ENCODE data around the gene DPH1. TPM values are rescaled to one million over a fixed set of nuclear protein-coding genes. Genes with fewer than 3 reads are reported as not detected.
A peak's percentile ranks its signal among the peaks of the same experiment; 100 is the strongest.

DPH1 gene
- total and polyA plus RNA-seq, 2 of the 4 experiments (the other 2 are of a cell fraction) = 24.4 to 49.9 TPM

GRCh38 chr17:2035541-2036488, 5.9 kb downstream of the DPH1 start:
- H2AK5ac ChIP-seq (ENCODE audit: low read depth, low read length) = peak overlapping the region; percentile 70
- H3K4ac ChIP-seq (ENCODE audit: low read depth, low read length) = peak overlapping the region; percentile 0; the same call in 1 of the 2 replicates
- DNase-seq (no peak), ATAC-seq (ENCODE audit: low read depth) (no peak)
- no peaks in the 10 kb centered on the region for H3K27me3 ChIP-seq (ENCODE audit: control insufficient read depth, insufficient read depth, low read length)
- ChIA-PET POLR2A (ENCODE audit: unreplicated experiment) (no interaction called here), CTCF (interaction anchor here (0.7 kb wide), 1 partner anchor 891 kb away, joined by 3 read pairs; no protein-coding TSS in a partner anchor)
- H3K9me1 ChIP-seq (ENCODE audit: insufficient read depth, low read length) = peaks cover 16% of the 10 kb centered on the region
- H2BK15ac ChIP-seq (ENCODE audit: low read depth, low read length) = no peak overlapping the region
- H3K4me3 ChIP-seq (ENCODE audit: insufficient read depth, low read depth, low read length) = no peak overlapping the region
- H3K4me2 ChIP-seq (ENCODE audit: low read depth, low read length) = no peak overlapping the region
- H3K9me3 ChIP-seq (ENCODE audit: control insufficient read depth, insufficient read depth, low read length) = no peaks in the 10 kb centered on the region
- no peak overlapping the region for H4K8ac ChIP-seq (ENCODE audit: low read depth in 2 of 2, low read length in 2 of 2)
- BruUV-seq (replicated peaks) = no TSS peak
- peak overlapping the region; percentile 47 for H2BK5ac ChIP-seq (ENCODE audit: low read depth, low read length, poor library complexity, severe bottlenecking)
- no peak overlapping the region for H3K56ac ChIP-seq (ENCODE audit: extremely low read depth, insufficient read depth, low read length)
- no peak overlapping the region for H4K5ac ChIP-seq (ENCODE audit: low read depth, low read length)
- dilution Hi-C loops (cut with HindIII; ENCODE audit: low sequenced_read_pairs, unreplicated experiment) (no loop called here), in situ Hi-C loops (cut with MboI; ENCODE audit: low sequenced_read_pairs) (loop anchor here (25.0 kb wide), 1 partner anchor 324 kb away; the partner anchor contains the start of genes TLCD2 and WDR81), intact Hi-C loops (cut with micrococcal nuclease) (no loop called here)
- peaks cover 17% of the 10 kb centered on the region for H3K4me1 ChIP-seq (ENCODE audit: control insufficient read depth, insufficient read depth, low read length)
- peak overlapping the region; percentile 67 for H2AK9ac ChIP-seq (replicated peaks; ENCODE audit: low read depth, low read length, poor library complexity)
- no peak overlapping the region for H3K23ac ChIP-seq (ENCODE audit: low read depth, low read length)
- no peak overlapping the region for H3K14ac ChIP-seq (replicated peaks; ENCODE audit: low read depth, low read length)
- H3K79me1 ChIP-seq (ENCODE audit: low read depth in 1 of 2, low read length in 2 of 2) = peaks cover 16 to 36% of the 10 kb centered on the region in 2 experiments
- no peak overlapping the region for H3K27ac ChIP-seq (ENCODE audit: insufficient read depth, low read length)
- no peak overlapping the region for H3K18ac ChIP-seq (ENCODE audit: low read depth, low read length)
- peaks cover 39% of the 10 kb centered on the region for H3K36me3 ChIP-seq (ENCODE audit: control insufficient read depth, insufficient read depth, low read length)
- WGBS, 2 experiments (ENCODE audit: extremely low coverage in 2 of 2, insufficient read length in 1 of 2) = 95% methylated on average over 7 of the region's 29 CpGs; no CpG with 5 or more reads in 1 of the 2 experiments
- H2AFZ ChIP-seq (replicated peaks; ENCODE audit: low read length, poor library complexity) = no peak overlapping the region
- H2BK20ac ChIP-seq (ENCODE audit: low read depth, low read length) = no peak overlapping the region
- peak overlapping the region; percentile 8; the same call in 1 of the 2 replicates for H2BK120ac ChIP-seq (ENCODE audit: low read depth, low read length)
- peaks cover 6% of the 10 kb centered on the region; the same call in 1 of the 2 replicates for H4K20me1 ChIP-seq (ENCODE audit: insufficient read depth, low read length)
- H4K91ac ChIP-seq (ENCODE audit: insufficient read depth, low read depth, low read length) = peak overlapping the region; percentile 66; the same call in 1 of the 2 replicates
- no peak overlapping the region for H3K9ac ChIP-seq (ENCODE audit: low read depth, low read length)
- TF ChIP-seq, protein P1, sequence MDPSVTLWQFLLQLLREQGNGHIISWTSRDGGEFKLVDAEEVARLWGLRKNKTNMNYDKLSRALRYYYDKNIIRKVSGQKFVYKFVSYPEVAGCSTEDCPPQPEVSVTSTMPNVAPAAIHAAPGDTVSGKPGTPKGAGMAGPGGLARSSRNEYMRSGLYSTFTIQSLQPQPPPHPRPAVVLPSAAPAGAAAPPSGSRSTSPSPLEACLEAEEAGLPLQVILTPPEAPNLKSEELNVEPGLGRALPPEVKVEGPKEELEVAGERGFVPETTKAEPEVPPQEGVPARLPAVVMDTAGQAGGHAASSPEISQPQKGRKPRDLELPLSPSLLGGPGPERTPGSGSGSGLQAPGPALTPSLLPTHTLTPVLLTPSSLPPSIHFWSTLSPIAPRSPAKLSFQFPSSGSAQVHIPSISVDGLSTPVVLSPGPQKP (IDR thresholded peaks at IDR 0.05; ENCODE audit: borderline replicate concordance, low read depth, low read length) = no peak
- TF ChIP-seq MXI1 (IDR thresholded peaks at IDR 0.05; ENCODE audit: borderline replicate concordance, low read depth, low read length) = no peak
- no peak for TF ChIP-seq RAD21 (IDR thresholded peaks at IDR 0.05; ENCODE audit: low read length)
- TF ChIP-seq RCOR1 (IDR thresholded peaks at IDR 0.05; ENCODE audit: insufficient replicate concordance, low read length) = no peak
- no peak for TF ChIP-seq NFE2L2 (IDR thresholded peaks at IDR 0.05; ENCODE audit: low read depth, low read length)
- TF ChIP-seq MAZ (IDR thresholded peaks at IDR 0.05; ENCODE audit: borderline replicate concordance, low read depth, low read length) = no peak
- TF ChIP-seq, protein P2, sequence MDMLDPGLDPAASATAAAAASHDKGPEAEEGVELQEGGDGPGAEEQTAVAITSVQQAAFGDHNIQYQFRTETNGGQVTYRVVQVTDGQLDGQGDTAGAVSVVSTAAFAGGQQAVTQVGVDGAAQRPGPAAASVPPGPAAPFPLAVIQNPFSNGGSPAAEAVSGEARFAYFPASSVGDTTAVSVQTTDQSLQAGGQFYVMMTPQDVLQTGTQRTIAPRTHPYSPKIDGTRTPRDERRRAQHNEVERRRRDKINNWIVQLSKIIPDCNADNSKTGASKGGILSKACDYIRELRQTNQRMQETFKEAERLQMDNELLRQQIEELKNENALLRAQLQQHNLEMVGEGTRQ (IDR thresholded peaks at IDR 0.05; ENCODE audit: low read depth, low read length) = no peak
- TF ChIP-seq CHD1 (IDR thresholded peaks at IDR 0.05; ENCODE audit: low read depth, low read length) = no peak
- no peak for TF ChIP-seq SMC3 (IDR thresholded peaks at IDR 0.05; ENCODE audit: low read depth, low read length)
- TF ChIP-seq FOS (IDR thresholded peaks at IDR 0.05; ENCODE audit: low read depth, low read length) = no peak
- no peak for TF ChIP-seq RFX5 (IDR thresholded peaks at IDR 0.05; ENCODE audit: low read depth, low read length)
- no peak for TF ChIP-seq CEBPB (IDR thresholded peaks at IDR 0.05; ENCODE audit: low read depth, low read length)
- TF ChIP-seq, protein P3, sequence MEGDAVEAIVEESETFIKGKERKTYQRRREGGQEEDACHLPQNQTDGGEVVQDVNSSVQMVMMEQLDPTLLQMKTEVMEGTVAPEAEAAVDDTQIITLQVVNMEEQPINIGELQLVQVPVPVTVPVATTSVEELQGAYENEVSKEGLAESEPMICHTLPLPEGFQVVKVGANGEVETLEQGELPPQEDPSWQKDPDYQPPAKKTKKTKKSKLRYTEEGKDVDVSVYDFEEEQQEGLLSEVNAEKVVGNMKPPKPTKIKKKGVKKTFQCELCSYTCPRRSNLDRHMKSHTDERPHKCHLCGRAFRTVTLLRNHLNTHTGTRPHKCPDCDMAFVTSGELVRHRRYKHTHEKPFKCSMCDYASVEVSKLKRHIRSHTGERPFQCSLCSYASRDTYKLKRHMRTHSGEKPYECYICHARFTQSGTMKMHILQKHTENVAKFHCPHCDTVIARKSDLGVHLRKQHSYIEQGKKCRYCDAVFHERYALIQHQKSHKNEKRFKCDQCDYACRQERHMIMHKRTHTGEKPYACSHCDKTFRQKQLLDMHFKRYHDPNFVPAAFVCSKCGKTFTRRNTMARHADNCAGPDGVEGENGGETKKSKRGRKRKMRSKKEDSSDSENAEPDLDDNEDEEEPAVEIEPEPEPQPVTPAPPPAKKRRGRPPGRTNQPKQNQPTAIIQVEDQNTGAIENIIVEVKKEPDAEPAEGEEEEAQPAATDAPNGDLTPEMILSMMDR (conservative IDR thresholded peaks at IDR 0.05; ENCODE audit: low read depth, low read length) = no peak
